DMS79 (cell line): ENCODE data around the gene CDX1.

Experiments
- DNase-seq: peaks from one replicate; lab custom pipeline; 2025; lab: John Stamatoyannopoulos, UW

Gene CDX1

DNA sequence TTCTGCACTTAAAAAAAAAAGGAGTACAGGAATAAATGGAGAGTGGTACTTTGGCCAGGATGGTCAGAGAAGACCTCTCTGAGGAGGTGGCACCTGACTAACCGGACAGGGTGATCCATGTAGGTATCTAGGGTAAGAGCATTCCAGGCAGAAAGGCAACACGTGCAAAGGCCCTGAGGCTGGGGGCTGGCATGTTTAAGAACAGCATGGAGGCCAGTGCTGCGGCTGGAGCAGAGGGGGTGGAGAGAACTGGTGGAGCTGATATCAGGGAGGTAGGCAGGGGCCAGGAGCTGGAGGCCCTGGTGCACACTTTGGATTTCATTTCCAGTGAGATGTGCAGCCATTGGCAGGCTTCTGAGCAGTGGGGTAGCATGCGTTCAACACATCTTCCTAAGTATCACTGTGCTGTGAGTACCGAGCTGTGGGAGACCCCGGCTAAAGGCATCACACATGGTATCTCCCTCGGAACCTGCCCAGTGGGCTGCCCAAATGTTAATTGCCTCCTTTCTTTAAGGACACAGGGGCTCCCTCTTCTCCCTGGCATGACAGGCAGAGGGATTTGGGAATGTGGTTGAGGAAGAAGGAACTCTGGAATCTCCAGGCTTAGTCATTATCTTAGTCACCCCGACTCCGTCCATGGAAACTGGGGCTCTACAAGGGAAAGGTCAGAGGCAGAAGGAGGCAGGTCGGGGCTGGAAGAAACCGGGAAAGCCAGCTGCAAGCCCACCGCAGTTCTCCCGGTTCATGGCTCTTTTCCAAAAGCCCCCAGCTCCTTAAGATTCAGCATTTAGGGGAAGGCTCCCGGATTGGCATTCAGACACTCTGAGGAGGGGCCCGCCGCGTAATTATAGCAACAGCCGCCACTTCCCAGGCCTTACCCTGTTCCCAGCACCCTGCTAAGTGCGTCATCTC is 41.9 kb downstream of the CDX1 start:
- no peak for DNase-seq

DNA sequence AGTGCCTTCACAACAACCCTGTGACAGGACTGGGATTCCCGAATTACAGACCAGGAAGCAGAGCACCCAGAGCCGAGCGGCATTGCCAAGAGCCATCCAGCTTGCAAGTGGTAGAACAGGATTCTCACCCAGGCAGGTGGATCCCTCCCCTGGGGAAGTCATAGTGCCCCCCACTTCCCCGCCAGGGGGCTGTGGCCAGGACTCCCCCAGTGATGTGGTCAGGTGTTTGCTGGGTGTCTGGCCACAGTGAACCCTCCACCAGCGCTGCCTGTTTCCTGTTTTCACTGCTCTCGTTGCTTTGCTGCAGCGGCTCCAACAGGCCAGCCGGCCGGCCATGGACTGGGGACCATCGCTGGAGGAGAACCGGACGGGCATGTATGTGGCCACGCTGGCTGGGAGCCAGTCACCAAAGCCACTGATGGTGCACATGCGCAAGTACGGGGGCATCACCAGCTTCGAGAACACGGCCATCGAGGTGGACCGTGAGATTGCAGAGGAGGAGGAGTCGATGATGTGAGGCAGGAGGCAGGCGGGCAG is 42.6 kb downstream of the CDX1 start:
- DNase-seq, result no peak

DNA sequence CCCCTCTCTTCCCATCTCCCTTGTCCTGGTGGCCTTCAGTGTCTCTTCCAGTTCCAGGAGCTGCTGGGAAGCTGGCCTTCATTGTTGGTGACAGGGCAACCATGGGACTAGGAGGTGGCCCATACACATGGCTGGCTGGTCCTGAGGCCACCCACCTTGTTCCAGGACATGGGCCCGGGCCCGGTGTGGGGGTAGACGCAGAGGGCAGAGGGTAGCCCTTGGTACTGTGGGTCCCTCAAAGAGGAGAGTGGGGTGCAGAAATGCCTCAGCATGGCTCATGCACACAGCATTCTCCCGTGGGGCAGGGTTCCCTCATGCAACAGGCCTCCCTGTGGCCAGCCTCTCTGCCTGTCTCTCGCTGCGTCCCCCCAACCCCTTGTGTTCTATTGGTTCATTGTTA is 44.1 kb downstream of the CDX1 start:
- DNase-seq, result no peak

DNA sequence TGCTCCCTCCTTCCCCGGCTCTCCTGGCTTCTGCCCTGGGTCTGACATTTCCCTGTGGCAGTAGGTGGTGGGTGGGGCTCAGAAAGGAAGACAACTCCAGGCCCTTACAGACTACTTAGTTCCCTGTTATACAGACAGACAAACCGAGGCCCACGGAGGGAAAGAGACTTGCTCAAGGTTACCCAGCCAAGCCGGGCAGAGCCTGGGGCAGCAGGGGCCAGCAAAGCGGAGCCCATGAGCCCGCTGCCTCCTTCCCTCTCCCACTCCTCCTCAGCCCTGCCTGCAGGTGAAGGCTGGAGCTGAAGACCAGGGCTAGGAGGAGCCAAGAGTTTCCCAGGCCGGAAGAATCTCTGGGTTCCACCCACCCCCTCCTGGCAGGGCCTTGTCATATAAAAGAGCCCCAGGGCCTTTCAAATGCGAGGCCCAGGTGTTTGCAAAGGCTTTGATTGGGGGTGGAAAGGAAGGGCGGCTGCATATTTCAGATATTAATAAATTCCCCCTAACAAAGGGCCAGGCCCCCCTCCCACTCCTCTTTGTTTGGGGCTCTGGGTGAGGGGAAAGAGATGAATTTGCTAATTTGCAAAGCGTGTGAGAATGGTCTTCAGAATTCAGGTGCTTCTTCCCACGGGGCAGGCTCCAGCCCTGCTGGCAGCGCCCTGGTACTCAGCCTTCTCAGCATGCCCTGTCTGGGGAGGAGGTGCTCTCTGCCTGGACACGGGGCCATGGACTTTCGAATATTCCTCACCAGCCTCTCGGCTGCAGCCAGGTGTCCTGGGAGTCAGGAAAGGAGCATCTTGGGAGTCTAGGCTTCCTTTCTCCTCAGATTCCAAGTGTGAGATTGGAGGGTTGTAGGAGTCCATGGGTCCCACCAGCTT is 44.8 kb downstream of the CDX1 start:
- DNase-seq, result no peak

DNA sequence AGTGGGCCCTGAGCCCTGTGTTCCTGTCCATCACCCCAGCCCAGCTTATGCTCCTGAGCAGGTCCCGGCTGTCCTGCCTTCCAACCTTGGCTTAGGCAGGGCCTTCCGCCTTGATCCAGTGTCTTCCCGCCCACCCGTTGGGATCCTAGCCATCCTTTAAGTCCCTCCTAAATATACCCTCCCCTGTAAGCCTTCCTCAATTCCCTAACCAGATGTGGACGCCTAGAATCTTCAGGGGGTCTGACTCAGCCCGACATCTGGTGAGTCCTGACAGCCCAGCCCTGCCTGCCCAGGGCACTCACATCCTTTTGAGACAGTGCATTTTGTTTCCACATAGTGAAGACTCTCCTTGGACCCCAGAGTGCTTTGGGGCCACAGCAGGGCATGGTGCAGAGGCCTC is 47.0 kb downstream of the CDX1 start:
- DNase-seq, result no peak

DNA sequence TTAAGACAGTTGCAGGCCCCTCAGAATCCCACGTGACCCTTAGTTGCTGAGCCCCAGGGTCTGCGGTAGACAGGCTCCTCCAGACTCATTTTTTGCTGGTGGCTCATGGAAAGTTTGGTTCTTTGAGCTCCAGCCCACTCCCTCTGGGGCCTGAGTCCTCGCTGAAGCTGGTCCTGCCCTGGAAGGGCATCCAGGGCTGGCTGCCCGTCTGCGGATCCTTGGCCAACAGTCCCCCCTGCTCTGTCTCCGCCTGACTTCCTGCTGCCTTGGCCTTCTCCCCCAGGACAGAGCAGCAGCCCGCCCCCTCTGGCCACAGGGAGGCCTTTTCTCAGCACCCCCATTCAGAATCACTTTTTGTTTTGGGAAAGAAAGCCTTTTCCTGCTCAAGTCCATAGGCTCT is 47.7 kb downstream of the CDX1 start:
- DNase-seq, result no peak

DNA sequence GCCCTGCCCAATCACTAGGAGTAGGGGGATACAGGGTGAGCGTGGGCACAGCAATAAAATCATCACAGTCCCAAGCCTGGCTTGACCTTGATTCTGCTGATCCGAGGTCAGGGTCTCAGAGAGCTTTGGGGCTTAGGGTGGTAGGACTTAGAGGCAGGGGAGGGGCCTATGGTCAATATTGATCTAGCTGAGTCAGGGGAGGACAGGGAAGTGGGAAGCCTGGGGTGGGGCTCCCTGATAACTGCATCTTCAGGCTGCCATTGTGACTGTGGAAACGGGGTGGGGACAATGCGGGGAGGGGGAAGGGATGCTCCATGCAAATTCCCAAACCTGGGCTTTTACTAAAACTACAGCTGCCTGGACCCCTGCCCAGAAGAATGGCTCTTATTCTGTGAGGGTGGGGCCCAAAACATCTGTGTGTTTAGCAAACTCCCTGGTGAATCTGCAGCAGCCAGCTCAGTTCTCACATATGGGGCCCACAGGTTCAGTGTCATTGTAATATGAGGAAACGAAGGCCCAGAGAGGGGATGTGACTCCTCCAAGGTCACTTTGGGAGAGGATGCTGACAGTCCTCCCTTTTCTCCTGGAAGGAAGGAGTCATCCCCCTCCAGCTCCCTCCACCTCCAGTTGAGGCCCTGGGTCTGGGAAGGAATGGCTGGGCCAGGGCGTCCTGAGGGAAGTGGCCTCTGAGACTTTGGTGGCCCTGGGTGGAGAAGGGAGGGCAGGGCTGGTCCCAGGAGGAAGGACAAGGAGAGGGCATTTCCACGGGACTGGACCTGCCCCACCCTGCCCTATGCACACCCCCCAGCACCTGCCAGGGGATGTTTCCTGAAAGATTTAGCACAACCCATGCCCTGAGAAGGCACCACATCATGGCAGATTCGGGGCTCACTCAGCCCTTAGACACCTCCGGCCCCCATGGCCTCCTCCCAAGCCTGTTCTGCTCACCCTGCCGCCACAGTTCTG is 49.7 kb downstream of the CDX1 start:
- no peak for DNase-seq

DNA sequence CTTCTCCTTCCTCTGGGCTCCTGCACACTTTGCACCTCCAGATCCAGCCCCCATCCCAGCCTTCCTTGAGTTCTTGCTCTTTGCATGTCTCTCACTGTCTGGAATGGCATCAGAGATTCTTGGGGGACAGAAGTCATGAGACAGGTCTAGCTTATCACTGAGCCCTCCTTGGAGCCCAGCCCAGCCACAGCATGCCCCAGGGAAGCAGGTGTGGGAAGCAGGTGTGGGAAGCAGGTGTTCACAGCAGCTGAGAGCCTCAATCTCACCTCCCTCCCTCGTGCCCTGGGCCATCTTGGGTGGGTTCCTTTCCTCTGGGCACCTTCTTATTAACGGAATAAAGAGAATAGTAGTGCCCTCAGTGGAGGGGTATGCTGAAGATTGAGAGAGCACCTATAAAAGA is 50.5 kb downstream of the CDX1 start:
- DNase-seq, result no peak

DNA sequence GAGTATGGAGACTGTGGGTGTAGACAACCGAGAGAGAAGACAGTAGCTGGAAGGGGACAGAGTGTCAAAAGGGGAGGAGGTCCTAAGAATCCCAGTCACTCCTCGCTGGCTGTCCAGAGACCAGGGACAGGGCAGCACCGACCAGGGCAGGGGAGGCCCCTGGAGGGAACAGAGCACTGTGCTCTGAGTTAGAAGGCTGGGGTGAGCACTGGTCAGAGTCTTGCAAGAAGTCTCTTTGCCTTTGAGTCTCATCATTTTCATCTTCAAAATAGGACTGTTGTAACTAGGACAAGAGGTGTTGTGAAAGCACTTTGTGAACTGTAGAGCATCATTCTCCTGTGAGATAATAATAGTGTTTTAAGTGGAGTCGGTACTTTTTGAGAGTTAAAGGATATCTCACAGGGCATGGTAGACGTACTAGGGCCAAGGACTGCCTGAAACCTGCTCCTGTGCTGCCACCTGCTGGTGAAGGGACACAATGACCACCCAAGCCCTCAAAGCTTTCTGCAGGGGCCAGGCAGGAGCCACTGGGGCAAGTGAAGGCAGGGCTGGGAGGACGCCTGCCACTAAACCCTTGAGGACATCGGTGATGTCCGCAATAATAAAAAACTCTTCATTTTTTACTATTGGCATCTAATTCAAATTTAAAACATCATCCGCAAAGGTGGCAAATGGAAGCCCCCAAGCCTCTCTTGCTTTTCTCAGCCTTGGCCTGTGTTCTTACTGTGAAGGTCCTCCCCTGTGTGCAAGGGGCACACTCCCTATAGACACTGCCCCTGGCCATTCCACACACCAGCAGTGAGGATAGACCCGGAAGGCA is 51.5 kb downstream of the CDX1 start:
- peak; percentile 2 for DNase-seq

DNA sequence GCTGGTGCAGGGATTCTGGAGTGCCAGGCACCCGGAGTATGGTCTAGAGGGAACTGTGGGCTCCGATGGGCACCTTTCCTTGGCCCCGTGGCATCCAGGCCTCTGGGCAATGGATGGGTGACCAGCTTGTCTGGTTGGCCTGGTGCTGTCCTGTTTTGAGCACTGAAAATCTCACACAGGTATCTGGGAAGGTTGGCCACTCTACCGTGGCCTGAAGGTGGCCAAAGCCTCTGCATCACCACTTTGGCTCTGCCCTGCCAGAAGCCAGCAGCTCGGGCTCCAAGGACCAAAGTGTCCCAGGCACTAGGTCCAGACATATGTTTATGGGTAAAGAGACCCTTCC is 52.1 kb downstream of the CDX1 start:
- DNase-seq, result no peak

DNA sequence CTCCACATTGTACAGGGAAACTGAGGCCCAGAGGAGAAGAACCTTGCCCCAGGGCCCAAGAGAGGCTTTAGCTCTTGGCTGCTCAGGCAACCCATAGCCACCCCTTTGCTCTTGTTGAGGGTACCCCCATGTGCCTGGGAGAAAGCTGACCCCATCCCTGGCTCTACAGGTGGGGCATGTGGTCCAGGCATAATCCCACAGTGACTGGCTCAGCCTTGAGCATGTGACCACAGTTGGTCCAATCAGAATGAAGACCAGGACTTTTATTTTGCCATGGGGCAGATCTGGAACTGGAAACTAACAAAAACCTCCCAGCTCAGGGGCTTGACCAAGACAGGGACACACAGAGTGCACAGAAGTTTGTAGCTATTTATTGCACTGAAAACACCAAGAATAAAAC is 52.6 kb downstream of the CDX1 start:
- no peak for DNase-seq

DNA sequence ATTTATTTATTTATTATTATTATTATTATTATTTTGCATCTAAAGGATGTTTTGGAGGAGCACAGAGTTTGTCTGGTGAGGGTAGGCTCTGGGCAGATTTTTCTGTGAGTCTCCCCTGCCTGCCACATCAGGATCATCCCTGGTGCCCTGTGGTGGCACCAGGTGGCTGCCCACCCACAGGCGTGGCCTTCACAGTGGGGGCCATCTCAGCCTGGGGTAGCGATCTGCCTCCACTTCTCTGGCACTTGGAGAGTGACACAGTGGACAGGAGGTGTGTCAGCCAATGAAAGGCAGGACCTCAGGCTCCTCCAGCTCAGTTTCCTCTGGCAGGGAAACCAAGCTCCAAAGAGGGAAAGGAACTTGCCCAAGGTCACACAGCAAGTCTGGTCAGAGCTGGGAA is 53.3 kb downstream of the CDX1 start:
- DNase-seq, result no peak

DNA sequence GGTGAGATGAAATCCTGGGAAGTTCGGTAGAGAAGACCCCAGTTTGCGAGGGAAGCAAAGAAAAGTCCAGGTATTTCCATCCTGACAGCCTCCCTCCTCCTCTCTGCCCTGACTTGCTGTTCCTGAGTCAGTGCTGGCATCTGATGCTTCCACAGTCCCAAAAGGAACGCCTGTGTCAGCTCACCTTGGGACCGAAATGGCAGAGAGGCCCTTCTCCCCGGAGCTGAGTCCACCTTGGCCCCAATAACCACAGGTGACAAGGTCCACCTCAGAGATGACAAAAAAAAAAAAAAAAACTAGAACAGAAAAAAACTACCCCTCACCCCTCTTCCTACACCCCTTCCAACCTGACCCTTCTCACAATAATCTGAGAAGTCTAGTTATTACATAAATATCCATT is 54.9 kb downstream of the CDX1 start:
- no peak for DNase-seq

DNA sequence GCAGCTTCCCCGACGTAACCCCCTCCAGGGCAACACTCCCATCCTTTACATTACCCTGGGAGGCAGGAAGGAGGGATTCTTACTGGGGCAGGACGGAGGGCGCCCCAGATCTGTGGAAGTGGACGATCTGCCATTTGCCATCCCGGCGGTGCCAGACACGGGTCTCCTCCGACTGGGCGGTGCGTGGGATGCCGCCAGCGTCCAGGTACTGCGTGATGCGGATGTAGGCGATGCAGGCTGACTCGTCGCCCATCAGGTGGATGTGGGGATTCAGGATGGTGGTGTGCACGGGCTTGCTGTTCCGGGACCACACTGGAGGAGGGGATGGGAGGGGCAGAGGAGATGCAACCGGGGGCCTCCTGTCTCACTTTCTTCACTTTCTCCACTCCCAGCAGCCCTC is 56.3 kb downstream of the CDX1 start:
- no peak for DNase-seq

DNA sequence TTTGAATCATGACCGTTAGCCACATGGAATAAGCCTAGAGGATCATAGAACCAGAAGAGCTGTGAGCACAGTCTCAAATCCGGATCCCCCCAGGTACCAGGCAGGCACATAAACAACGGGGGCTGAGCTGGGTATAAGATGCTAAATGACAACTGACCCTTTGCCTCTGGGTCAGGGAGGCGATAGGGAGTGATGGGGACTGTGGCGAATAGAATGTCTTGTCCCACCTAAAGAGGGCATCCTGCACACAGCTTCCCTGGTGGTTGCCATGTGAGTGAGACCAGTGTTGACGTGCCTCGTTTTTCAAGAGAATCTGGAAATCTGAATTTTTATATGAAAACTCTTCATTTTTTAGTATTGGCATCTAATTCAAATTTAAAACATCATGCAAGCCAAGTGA is 56.9 kb downstream of the CDX1 start:
- no peak for DNase-seq

DNA sequence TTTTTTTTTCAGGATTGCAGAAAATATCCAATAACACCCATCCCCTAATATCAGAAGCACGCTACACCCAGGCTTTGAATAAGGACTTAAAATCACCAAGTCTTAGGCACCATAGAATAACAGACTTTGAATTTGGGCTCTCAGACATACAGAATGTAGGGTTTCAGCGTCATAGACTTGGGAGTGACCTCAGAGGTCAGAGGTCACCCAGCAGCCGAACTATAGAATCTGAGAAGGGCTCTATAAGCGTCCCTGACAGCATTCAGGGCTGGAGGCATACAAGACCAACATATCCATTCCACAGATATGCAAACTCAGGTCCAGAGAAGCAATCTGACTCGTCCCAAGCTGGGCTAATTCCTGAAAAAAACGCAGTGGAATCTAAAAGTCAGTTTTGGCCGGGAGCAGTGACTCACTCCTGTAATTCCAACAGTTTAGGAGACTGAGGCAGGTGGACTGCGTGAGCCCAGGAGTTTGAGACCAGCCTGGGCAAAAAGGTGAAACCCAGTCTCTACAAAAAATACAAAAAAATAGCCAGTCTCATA is 58.0 kb downstream of the CDX1 start:
- DNase-seq, result no peak

DNA sequence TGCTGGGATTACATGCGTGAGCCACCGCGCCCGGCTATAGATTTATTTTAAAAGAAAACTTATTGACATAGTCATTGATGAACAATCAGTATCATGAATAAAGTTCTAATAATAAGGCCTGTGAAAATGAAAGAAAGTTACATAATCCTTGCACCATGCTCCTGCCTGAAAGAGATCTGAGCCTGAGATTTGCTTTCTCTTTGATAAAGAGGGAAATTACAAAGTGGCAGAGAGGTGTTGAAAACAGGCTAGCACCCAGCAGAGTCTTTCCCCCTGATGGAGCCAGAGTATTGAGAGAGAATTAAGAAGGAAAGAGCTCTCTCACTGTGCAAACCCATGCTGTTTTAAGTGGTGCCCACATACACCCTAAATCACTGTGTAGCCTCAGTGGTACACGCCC is 60.5 kb downstream of the CDX1 start:
- DNase-seq, result no peak

DNA sequence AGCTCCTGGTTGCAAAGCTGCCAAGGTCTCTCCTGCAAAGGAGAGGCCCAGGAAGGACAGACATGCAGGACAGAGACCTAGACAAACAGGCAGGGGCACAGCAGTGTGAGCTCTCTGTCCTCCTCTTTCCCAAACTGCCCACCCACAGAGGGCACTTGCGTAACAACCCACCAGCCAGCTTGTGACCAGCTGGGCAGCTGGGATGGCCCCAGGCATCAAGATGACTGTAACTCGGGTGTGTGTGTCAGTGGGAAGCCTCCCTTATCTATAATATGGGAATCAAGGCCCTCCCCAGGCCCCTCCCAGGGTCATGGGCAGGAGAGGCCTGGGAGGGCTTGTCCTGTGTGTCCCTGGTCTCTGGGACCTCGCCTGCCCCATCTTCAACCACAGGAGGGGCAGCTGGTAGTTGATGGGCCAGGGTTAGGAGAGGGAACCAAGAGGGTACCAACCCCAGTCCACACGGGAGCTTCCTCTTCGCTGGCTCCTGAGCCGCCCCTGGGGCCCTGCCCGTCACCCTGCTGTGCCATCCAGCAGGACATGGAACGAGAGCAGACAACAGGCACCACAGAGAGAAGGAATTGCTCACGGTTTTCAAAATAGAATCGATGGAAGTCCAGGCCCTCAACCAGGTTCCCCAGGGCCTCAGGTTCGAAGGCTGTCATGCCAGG is 61.2 kb downstream of the CDX1 start:
- no peak for DNase-seq

DNA sequence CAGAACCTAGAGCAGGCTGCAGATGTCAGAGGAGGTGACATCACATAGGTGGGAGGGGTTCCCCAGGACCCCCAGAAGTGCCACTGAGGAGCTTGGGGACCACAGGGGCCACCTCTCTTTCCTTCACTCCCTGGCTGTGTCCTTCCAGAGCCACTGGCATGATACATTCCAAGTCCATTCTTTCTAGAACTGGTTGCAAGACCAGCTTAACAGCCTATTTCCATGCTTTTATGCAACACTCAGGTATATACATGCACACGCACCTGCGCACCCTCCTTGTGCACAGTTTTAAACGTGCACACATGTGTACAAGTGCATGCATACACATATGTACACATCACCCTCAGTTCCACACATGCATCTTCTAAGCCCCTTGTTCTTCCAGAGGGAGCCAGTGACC is 63.0 kb downstream of the CDX1 start:
- DNase-seq, result no peak

DNA sequence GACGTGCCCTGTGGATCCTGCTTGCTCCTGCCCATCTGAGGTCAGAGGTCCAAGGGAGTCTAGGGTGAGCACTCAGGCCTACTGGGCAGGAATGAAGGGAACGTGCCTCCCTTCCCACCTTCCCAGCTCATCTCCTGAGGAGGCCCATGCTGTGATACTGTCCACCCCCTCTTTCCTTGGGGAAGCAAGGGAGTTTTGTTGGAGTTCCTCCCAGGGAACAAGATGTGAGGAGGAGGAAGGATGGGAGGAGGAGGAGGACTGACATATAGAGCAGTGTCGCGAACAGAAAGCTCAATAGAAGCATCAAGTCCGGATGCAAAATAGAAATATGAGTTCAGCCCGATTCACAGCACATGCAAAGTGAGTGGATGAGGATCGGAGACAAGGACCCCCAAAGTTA is 64.3 kb downstream of the CDX1 start:
- no peak for DNase-seq
